ENCODE results near the gene DPYSL3. TPM values are rescaled to one million over a fixed set of nuclear protein-coding genes. Genes with fewer than 3 reads are reported as not detected.

DPYSL3 gene
- total RNA-seq, 1 donor from 2014 or later, result 0.89 TPM

- Mint-ChIP-seq H3K27me3 (ENCODE audit: low read depth) (no peaks in the 10 kb centered on the region), H3K36me3 (ENCODE audit: low read depth) (no peaks in the 10 kb centered on the region), H3K4me1 (ENCODE audit: low read depth) (no peaks in the 10 kb centered on the region), H3K27ac (no peak overlapping the region), H3K9me3 (no peaks in the 10 kb centered on the region), H3K4me3 (ENCODE audit: low read depth) (no peak overlapping the region)
- intact Hi-C loops (cut with micrococcal nuclease), result no loop called here
- DNase-seq (ENCODE audit: low spot score), result no peak
Observed at GRCh38 chr5:147346006-147346561, 163.8 kb downstream of the DPYSL3 start.

- Mint-ChIP-seq H3K36me3 (ENCODE audit: low read depth) (no peaks in the 10 kb centered on the region), H3K27ac (no peak overlapping the region), H3K4me1 (ENCODE audit: low read depth) (no peaks in the 10 kb centered on the region), H3K9me3 (no peaks in the 10 kb centered on the region), H3K27me3 (ENCODE audit: low read depth) (no peaks in the 10 kb centered on the region), H3K4me3 (ENCODE audit: low read depth) (no peak overlapping the region)
- intact Hi-C loops (cut with micrococcal nuclease), result no loop called here
- no peak for DNase-seq (ENCODE audit: low spot score)
Observed at GRCh38 chr5:147344861-147345260, 165.0 kb downstream of the DPYSL3 start.

GRCh38 chr5:147341345-147341744, 168.5 kb downstream of the DPYSL3 start:
- Mint-ChIP-seq H3K9me3 (no peaks in the 10 kb centered on the region), H3K4me3 (ENCODE audit: low read depth) (no peak overlapping the region), H3K36me3 (ENCODE audit: low read depth) (no peaks in the 10 kb centered on the region)

GRCh38 chr5:147340941-147341340, 168.9 kb downstream of the DPYSL3 start:
- no peak overlapping the region for H3K27ac Mint-ChIP-seq
- H3K36me3 Mint-ChIP-seq (ENCODE audit: low read depth), result no peaks in the 10 kb centered on the region
- no peak for DNase-seq (ENCODE audit: low spot score)
- no peaks in the 10 kb centered on the region for H3K27me3 Mint-ChIP-seq (ENCODE audit: low read depth)
- H3K4me1 Mint-ChIP-seq (ENCODE audit: low read depth), result no peaks in the 10 kb centered on the region
- intact Hi-C loops (cut with micrococcal nuclease), result no loop called here
- no peaks in the 10 kb centered on the region for H3K9me3 Mint-ChIP-seq
- no peak overlapping the region for H3K4me3 Mint-ChIP-seq (ENCODE audit: low read depth)

More at GRCh38 chr5:147341345-147341744, 168.5 kb downstream of the DPYSL3 start:
- Mint-ChIP-seq H3K27me3 (ENCODE audit: low read depth) (no peaks in the 10 kb centered on the region), H3K27ac (no peak overlapping the region), H3K4me1 (ENCODE audit: low read depth) (no peaks in the 10 kb centered on the region)
- intact Hi-C loops (cut with micrococcal nuclease), result no loop called here
- no peak for DNase-seq (ENCODE audit: low spot score)

Measured in activated T-helper 2 cell treated with anti-CD3 and anti-CD28 coated beads, Interferon-gamma antibody, Interleukin-2, Interleukin-4, amounts not matched to agents 10 μg/mL and 5 μg/mL and 100 μg/mL, durations not matched to agents 14 hours and 24 hours and 36 hours (primary cell).